GM19372 (cell line): Measurements from ENCODE around the gene CTPS1.

Experiments used
- ATAC-seq: cut with Tn5 transposase; IDR thresholded peaks from one replicate; pipeline ENCODE4 v1.9.1; 2021; ENCODE audit warnings: mild to moderate bottlenecking, low read depth, moderate library complexity; ENCODE audit not compliant: unreplicated experiment

The CTPS1 gene

DNA sequence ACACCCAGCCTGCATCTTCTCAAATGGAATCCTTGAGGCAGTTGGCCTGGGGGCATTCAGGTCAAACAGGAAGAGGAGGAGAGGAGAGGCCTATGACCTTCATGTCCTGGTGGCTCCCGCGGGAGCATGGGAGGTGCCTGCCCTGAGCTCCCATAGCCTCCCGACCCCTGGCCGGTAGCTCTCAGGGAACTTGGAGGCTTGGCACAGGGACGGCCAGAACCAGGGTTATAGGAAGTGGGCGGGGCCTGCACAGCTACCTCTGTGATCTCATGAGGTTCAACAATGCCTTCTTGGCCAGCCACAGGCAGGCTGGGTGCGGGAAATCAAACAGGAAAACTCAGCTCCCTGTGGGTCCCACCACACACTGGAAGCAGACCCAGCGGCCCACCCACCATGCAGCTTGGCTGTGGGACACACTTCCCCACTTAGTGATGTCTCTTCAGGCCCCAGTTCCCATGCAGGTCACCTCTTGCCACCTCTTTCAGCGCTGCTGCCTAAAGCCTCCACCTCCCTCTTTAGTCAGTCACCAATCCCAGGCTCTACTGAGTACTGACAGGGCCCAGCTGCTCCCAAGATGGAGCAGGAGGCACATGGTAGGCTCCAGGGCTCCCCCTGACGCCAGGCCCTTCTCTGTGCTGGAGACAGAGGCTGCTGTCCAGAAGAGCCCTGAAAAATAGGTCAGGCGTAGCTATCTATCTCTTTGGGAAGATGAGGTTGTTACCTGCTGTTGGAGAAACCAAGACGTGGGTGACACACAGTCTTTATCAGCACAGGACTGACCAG lies 42.2 kb downstream of the CTPS1 start, which contains the start of gene SLFNL1:
Gene SLFNL1, minus strand, starts transcription at position 200 of the 783 bp plus-strand sequence. CDS start 1,065 bp downstream, outside the sequence.
- ATAC-seq = no peak

DNA sequence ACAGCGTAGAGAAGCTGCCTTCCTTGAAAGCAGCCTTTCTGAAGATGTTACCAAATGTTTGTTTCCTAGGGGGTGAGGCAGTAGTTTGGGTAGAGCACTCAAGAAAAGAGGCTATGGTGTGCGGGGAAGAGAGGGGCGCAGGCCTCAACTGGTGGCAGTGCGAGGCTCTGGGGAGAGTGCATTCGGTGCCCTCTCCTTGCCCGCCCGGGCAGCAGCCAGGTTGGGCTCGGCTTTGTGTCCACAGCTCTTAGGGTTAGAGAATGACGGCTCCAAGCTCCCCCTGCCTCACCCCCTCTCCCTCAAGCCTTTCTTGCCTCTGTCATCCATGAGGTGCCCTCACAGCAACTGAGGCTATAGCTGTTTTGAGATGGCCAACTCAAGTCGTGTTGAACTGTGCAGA lies 42.9 kb downstream of the CTPS1 start:
- ATAC-seq = no peak

DNA sequence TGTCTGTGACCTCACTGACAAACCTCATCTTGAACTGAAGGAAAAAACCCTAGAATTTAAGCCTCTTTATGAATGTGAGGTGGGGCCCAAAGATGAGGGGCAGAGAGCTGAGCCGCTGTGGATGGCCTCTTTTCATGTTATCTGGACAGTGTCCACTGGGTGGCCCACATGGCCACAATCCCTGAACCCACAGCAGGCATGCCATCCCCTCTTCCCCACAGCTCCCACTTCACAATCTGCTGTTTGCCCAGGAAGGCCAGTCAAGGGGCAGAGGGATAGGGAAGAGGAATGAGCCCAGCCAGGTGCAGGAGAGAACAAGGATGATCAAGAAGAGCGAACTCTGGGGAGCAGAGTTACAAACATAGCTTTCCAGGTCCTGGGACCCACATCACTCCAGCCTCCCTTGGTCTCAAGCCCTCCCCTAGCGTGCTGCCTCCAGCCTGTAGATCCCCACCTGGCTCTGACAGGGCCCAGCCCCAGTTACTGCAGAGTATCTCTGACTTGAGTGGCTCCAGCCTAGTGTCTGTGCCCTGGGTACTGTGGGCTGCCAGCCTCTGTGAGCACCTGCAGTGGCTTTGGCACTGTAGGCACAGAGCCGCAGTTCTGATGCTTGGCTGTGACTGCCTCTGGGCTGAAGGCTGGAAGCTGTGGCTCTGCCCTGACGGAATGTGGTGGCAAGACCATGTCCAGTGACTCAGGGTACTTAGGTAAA lies 43.9 kb downstream of the CTPS1 start:
- no peak for ATAC-seq

DNA sequence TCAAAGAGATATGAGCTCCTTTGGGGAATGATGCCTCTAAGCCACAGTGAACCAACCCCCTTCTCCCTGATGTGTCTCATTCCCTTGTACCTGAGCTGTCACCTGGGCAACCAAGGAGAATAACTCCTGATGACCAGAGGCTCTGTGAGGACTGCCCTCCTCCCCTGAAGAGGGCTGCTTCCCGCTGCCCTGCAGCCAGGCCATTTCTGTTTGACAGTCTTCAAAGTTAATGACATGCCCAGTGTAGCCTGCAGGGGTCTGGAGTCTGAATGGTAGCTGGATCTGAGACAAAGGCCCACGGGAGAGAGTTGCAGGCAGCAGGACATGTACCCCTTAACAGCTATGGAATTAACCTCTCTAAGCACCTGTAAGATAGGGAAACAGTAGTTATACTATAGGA lies 45.5 kb downstream of the CTPS1 start:
- ATAC-seq = no peak

DNA sequence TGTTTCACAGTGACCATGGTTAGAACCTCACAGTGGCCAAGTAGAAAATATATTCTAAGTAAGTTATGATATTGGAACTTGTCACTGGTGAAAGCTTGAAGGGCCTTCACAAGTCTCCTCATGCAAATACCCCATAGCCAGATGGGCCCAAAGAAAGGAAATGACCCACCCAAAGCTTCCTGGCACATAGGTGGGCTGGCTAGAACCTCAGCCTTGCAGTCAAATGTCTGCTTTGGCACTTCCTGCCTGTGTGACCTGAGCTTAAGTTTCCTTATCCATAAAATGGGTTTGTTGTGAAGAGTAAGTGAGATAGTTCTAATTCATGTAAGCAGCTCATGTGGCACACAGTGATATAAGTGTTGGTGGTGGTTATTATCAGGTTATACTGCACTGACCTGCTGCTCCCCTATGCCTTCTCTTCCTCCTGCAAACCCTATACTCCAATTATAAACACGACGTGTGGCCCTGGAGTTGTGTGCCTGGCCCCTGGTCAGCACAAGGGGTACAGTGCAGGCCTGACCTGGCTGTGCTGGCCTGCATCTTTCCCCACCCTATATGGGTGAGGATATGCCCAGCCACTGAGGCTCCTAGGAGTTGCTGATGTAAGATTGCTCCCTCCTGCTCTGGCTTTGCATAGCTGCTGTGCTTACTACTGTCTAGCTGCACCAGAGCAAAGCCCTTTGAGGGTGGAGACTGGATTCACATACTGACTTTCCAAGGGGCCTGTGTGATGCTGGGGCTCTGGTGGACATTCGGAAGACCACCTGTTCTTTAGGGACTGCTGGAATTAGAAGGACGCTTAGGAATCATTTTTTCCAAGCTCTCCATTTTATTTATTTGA lies 46.7 kb downstream of the CTPS1 start:
- no peak for ATAC-seq

DNA sequence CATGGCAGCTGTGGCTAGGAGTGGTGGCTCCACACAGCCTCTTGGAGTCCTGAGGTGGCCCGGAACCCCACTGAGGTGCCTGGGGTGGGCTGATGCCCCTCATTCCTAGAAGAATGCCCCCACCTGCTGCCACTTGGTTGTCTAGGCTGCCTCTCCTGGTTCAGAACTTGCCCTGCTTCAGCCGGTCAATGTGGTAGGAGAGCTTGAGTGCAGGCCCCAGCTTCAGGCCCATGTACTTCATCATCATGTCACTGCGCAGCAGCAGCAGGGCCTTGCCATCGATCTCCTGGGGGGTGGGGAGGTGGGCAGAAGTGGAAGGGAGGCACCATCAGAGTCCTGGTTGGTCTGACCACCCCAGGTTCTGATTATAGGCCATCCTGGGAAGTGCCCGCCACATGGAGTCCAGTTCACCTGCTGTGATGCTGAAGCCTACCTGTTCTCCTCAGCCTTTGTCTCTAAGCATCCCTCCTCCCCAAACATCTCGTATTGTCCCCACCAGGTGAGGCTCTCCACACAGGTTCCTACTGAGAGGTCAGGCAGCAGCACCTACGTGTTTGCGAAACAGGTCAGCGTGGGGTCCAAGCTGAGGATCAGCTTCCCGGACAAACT lies 48.6 kb downstream of the CTPS1 start:
- ATAC-seq = no peak

DNA sequence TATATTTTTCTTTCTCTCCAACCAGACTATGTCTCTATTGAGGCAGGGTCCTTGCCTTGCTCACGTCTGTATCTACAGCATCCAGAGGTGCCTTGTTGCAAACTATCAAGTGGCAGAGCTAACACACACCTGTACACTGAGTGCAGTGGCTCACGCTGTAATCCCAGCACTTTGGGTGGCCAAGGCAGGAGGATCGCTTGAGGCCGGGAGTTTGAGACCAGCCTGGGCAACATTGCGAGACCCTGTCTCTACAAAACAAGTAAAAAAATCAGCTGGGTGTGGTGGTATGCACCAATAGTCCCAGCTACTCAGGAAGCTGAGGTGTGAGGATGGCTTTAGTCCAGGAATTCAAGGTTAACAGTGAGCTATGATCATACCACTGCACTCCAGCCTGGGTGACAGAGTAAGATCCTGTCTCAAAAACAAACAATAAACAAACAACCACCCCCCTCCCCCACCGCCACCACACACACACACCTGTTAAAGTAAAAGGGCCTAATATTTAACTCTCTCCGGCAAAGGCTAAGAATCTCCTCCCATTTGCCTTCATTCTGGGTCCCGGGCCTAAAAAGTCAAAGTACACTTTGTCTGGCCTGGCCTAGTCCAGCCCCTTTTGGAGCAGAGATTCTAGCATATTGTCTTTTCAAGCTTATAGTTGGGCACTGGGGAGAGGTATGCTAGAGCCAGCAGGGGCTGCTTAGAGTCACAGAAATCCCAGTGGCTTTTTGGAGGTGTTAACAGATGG lies 51.5 kb downstream of the CTPS1 start:
- ATAC-seq = no peak

DNA sequence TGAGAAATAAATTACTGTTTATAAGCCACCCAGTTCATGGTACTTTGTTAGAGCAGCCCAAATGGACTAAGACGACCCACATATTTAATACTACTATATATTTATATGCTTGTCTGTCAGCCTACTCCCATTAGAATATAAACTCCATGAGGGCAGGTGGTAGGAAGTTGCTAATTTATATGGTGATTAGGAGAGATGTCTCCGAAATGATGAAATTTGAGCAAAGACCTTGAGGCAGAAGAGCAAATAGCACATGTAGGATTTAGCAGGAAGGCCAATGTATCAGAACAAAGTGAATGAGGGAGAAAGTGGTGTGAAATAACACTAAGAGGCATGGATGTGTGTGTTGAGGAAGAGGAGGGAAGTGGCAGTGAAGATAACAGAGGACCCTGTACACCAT lies 52.7 kb downstream of the CTPS1 start:
- ATAC-seq = no peak

DNA sequence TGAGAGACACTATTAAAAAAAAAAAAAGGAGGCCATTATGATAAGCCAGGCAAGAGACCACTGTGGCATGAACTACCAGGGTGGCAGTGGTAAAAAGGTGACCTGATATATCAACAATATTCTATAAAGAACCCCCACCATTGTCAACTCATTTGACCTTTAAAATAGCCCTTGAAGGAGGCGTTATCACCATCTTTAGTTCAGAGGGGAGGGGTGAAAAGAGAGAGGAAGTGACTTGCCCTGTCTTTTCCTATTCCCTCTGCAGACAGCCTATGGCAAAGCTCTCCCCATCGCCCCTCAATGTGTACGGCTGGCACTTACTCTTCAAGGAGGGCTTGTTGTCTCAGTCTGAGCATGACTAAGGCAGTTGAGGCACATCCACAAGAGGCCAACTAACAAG lies 53.8 kb downstream of the CTPS1 start:
- no peak for ATAC-seq

DNA sequence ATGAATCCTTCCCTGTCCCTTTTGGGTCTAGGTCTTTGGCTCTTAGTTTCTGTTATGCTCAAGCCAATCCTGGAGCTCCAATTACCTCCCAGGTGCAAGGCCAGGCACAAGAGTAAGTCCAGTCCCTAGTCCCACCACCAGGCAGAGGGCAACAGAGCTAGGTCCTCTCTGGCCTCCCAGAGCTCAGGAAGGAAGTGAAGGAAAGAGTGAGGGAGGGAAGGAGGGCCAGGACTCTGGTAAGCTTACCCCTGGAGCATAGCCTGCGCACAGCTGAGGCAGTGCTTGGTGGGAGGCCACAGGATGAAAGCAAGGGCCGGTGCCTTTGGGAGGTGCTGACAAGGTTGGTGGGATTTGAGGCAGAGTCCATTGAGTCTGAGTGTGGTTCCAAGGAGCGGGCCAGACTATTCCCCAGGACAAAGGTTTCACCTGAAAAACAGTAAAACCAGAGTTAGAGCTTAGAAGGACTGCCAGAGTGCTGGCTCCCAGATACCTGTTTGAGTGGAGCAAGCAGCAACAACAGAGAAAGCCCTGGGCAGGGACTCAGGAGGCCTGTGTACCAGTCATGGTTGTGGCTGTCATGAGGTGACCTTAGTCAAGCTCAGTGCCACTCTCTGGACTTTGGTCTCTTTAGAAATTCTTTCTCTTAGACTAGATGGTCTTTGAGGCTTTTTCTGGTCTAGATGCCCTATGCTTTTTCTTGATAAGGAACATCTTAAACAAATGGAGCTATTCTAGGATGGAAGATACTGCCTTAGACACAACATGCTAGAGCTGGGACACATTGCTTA lies 57.8 kb downstream of the CTPS1 start:
- no peak for ATAC-seq

DNA sequence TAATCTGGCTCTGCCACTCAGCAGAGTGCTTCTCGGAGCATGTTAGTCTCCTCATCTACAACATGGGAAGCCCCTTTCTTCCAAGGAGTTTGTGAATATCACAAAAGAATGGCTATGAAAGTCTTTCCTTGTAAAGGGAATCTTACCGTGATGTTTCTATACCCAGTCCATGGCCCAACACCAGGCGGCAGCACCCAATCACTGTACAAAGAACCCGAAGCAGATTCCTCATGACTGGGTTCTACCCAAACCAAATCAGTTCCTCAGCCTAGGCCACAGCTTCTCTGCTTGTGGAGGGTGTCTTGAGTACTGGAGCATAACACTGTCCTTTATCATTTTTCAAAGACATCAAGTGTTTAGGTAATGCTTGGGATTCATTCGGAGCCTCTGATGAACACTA lies 58.6 kb downstream of the CTPS1 start:
- no peak for ATAC-seq

DNA sequence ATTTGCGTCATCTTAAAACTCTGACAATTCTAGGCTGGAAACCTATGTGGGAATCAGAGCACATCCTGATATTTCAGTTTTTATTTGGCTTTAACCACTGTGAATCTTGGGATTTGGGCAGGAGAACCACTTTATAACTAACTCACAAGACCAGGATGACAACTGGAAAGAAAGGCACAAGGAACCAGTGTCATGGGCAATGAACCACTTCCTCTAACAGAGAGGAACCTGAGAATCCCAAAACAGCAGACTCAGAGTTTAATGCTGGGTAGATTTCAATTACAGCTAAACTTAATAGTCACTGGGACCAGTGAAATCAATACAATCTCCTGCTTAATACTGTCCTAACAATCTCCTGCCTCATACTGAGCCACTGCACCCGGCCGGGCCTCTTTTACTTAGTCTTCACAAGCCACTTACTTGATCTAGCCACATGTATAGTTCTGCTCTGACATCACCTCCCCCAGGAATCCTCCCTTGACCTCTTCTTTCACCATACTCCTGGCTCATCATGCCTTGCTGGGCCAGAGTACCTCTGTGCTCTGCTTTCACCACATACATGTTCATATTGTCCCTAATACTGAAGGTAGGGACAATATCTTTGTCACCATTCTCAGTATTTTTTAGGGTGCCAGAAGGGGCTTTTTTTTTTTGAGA lies 62.2 kb downstream of the CTPS1 start:
- ATAC-seq = no peak

DNA sequence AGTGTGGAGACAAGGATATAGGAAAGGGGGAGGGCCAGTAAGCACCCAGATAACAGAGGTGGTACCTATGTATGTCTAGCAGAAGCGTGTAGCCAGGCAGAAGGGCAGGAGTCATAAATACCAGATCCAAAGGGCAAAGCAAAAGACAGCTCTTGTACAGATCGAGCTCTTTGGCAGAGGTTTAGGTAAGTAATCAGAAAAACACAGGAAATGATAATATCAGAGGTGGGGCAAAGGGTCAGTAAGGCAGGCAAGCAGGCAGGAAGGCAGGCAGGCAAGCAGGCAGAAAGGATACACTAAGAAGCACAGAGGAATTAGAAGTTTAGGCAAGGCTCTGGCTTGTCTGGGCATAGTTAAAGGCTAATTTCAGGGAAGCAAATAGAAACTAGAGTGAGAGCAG lies 64.7 kb downstream of the CTPS1 start:
- ATAC-seq = no peak

DNA sequence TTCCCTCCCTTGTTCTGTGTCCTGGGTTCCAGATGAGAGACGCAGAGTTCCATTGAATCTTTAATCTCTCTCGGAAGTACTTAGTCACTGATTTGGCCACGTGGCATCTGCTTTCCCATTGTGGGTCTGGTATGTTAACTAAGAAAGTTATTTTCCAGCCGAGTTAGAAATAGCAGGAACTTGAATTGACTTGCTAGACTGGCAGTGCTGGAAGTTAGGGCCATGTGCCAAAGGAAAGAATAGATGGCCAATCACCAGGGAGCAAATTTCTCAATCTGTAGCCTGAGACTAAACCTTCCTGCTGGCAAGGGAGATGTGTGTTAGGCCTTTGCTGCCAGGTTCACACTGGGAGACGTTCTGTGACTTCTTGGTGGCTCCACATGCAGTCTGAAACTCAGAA lies 66.2 kb downstream of the CTPS1 start:
- ATAC-seq = no peak

DNA sequence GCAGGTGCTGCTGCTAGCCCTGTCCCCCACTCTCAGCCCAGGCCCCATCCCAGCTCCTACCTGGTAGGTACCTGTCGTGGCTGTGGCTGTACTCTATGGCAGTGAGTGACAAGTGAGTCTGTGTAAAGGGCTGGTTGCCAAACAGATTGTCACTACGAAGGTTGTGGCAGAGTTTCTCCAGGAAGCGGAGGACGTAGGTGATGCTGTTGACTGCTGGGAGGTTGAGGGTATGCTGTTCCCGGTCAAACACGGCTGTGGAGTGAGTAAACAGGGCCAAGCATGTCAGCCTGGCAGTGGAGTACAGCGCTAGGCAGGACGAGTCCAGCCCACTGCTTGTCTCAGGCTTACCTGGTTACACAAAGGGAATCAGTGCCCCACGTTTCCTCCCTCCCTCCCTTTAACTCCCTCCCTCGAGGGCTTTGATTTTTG lies 66.9 kb downstream of the CTPS1 start:
- ATAC-seq = no peak

DNA sequence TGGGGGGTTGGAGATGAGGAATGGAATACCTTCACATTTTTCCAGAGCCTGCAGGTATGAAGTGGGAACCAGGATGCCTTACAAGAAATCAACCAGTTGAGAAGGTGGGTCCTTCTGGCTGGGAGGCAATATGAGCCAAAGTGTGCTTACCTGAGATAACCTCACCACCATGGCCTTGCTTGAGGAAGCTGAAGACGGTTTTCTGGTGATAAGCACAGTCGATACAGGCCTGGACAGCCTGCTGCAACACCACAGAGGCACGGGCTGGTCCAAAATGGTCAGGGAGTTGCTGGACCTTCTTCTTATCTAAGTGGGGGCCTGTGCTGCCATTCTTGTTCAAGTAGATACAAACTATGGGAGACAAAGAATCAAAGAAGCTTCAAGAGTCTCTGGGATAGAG lies 69.0 kb downstream of the CTPS1 start:
- ATAC-seq = no peak

DNA sequence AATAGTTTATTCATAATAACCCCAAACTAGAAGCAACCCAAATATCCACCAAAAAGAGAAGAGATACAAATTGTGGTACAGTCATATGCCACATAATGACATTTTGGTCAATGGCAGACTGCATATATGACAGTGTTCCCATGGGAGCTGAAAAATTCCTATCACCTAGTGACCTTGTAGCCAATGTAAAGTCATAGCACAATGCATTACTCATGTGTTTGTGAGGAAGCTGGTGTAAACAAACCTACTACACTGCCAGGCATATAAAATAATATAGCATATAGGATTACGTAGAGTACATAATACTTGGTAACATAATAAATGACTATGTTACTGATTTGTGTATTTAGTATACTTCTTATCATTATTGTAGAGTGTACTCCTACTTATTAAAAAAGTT lies 71.5 kb downstream of the CTPS1 start:
- no peak for ATAC-seq

DNA sequence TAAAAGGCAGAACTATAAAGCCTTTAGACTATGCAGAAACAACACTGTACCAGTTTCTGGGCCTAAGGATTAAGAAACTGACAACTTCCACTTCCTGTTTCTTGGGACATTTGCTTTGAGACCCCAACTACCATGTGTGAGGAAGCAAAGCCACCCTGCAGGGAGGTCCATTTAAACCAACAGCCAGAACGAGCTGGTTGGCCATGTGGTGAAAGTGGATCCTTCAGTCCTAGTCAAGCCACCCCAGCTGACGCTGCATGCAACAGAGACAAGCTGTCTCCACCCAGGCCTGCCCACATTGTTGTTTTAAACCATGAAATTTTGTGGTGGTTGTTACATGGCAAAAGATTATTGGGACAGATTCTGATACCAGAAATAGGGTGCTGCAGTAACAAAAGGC lies 73.8 kb downstream of the CTPS1 start:
- ATAC-seq = no peak

DNA sequence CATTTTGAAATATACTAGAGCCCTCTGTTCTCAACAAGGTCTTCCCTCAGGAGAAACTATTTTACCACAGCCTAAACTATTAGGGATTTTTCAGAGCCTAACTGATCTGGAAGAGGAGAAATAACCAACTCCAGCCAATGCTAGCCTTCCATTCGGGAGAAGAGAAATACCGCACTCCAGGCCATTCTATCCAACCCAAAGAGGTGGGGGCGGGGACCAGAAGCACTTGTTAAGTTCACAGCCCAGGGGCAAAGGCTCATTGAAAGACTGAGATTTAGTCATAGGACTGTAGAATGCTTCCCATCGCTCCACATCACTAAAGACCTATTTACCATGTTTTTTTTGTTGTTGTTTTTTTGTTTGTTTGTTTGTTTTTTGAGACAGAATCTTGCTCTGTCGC lies 77.4 kb downstream of the CTPS1 start:
- no peak for ATAC-seq
